Osteocyte (in vitro differentiated cells): ENCODE results near the gene GCNT2. TPM values are rescaled to one million over a fixed set of nuclear protein-coding genes. Genes with fewer than 3 reads are reported as not detected.
"Not testable (repeated sequence)": the region's sequence is repeated elsewhere in the genome, so short reads cannot be mapped to it uniquely, and the experiment has no call there.

Experiments used
- DNase-seq: peaks from one replicate; pipeline ENCODE4 v3.0.0; 2021; ENCODE audit warnings: mixed read lengths; ENCODE audit not compliant: unreplicated experiment; ENCODE audit errors: extremely low spot score
- H3K27ac Mint-ChIP-seq: one replicate; pipeline ENCODE4 v1.8.0; 2021; ENCODE audit warnings: mild to moderate bottlenecking, mixed read lengths; ENCODE audit not compliant: unreplicated experiment
- H3K27me3 Mint-ChIP-seq: one replicate; pipeline ENCODE4 v1.8.0; 2021; ENCODE audit warnings: mixed read lengths; ENCODE audit not compliant: unreplicated experiment
- H3K36me3 Mint-ChIP-seq: one replicate; pipeline ENCODE4 v1.8.0; 2021; ENCODE audit warnings: mixed read lengths; ENCODE audit not compliant: unreplicated experiment
- H3K4me1 Mint-ChIP-seq: one replicate; pipeline ENCODE4 v1.8.0; 2021; ENCODE audit warnings: mixed read lengths; ENCODE audit not compliant: unreplicated experiment
- H3K4me3 Mint-ChIP-seq: one replicate; pipeline ENCODE4 v1.8.0; 2021; ENCODE audit warnings: mild to moderate bottlenecking, moderate library complexity, mixed read lengths; ENCODE audit not compliant: unreplicated experiment
- H3K9me3 Mint-ChIP-seq: one replicate; pipeline ENCODE4 v1.8.0; 2021; ENCODE audit warnings: mixed read lengths; ENCODE audit not compliant: unreplicated experiment
- CTCF ChIP-seq: fragments of 200-600 bp; sonication (generic); IDR thresholded peaks from 2 replicates; pipeline ENCODE4 v1.5.0; 2021; ENCODE audit warnings: antibody characterized with exemption, mild to moderate bottlenecking, moderate library complexity
- total RNA-seq: library from RNA; stranded (reverse); gene quantifications from 2 replicates; pipeline ENCODE4 v1.2.1, GENCODE V29; 2021

GCNT2 gene
- total RNA-seq, 1 donor from 2014 or later, result 0.19 TPM

- H3K27ac Mint-ChIP-seq, result no peak overlapping the region
- TF ChIP-seq CTCF, result no peak
- H3K4me3 Mint-ChIP-seq, result no peak overlapping the region
- peaks cover 21% of the 10 kb centered on the region for H3K4me1 Mint-ChIP-seq
- H3K27me3 Mint-ChIP-seq, result no peaks in the 10 kb centered on the region
- no peaks in the 10 kb centered on the region for H3K36me3 Mint-ChIP-seq
- H3K9me3 Mint-ChIP-seq, result no peaks in the 10 kb centered on the region
- no peak for DNase-seq
These were observed 4.2 kb upstream of the GCNT2 start for GRCh38 chr6:10516953-10517352.

- peak overlapping the region; percentile 29 for H3K27ac Mint-ChIP-seq
- no peak overlapping the region for H3K4me3 Mint-ChIP-seq
- H3K9me3 Mint-ChIP-seq, result no peaks in the 10 kb centered on the region
- DNase-seq, result no peak
- H3K4me1 Mint-ChIP-seq, result peaks cover 21% of the 10 kb centered on the region
- no peaks in the 10 kb centered on the region for H3K27me3 Mint-ChIP-seq
- H3K36me3 Mint-ChIP-seq, result no peaks in the 10 kb centered on the region
- TF ChIP-seq CTCF, result no peak
These were observed 2.4 kb upstream of the GCNT2 start for GRCh38 chr6:10518557-10519407.

GRCh38 chr6:10519408-10519697, 1.8 kb upstream of the GCNT2 start:
- not testable (repeated sequence) for H3K9me3 Mint-ChIP-seq, DNase-seq, H3K4me3 Mint-ChIP-seq, H3K36me3 Mint-ChIP-seq, H3K27me3 Mint-ChIP-seq, H3K27ac Mint-ChIP-seq
- H3K4me1 Mint-ChIP-seq, result peaks cover 21% of the 10 kb centered on the region

- TF ChIP-seq CTCF, result no peak
- no peaks in the 10 kb centered on the region for H3K36me3 Mint-ChIP-seq
- no peak overlapping the region for H3K4me3 Mint-ChIP-seq
- H3K27ac Mint-ChIP-seq, result peak overlapping the region; percentile 80
- H3K9me3 Mint-ChIP-seq, result no peaks in the 10 kb centered on the region
- no peak for DNase-seq
- H3K4me1 Mint-ChIP-seq, result peaks cover 21% of the 10 kb centered on the region
- H3K27me3 Mint-ChIP-seq, result no peaks in the 10 kb centered on the region
These were observed 683 bp upstream of the GCNT2 start for GRCh38 chr6:10520468-10520867.

- no peak for TF ChIP-seq CTCF
- no peaks in the 10 kb centered on the region for H3K27me3 Mint-ChIP-seq
- no peaks in the 10 kb centered on the region for H3K36me3 Mint-ChIP-seq
- no peak overlapping the region for H3K4me3 Mint-ChIP-seq
- H3K27ac Mint-ChIP-seq, result no peak overlapping the region
- H3K4me1 Mint-ChIP-seq, result peaks cover 24% of the 10 kb centered on the region
- no peak for DNase-seq
- no peaks in the 10 kb centered on the region for H3K9me3 Mint-ChIP-seq
These were observed 1.9 kb downstream of the GCNT2 start for GRCh38 chr6:10522929-10523573.
